ENCODE results near the gene NOL9. TPM values are rescaled to one million over a fixed set of nuclear protein-coding genes. Genes with fewer than 3 reads are reported as not detected.

The NOL9 gene
- total and polyA plus RNA-seq, 2 of the 13 experiments (the other 11 are each of a cell fraction or from before 2014, with no cell fraction given): 18.0 to 24.7 TPM

GRCh38 chr1:6490181-6491080 is 63.9 kb downstream of the NOL9 start (continued):
- TF ChIP-seq ELK4 (CRISPR knock-in tag; IDR thresholded peaks at IDR 0.05; ENCODE audit: borderline replicate concordance) (no peak), ATAD3A (CRISPR knock-in tag; IDR thresholded peaks at IDR 0.05) (no peak), MTF2 (CRISPR knock-in tag; IDR thresholded peaks at IDR 0.05; ENCODE audit: borderline replicate concordance) (no peak), HMGA1 (CRISPR knock-in tag; conservative IDR thresholded peaks at IDR 0.05) (no peak), ZNF552 (CRISPR knock-in tag; IDR thresholded peaks at IDR 0.05; ENCODE audit: borderline replicate concordance) (0 out of 2 replicates have a peak, but pooled peaks have one; percentile 9), POLR2AphosphoS2 (IDR thresholded peaks at IDR 0.05; ENCODE audit: low read depth, low read length) (no peak), ZNF790 (CRISPR knock-in tag; IDR thresholded peaks at IDR 0.05; ENCODE audit: borderline replicate concordance) (0 out of 2 replicates have a peak, but pooled peaks have one; percentile 53), BRF2 (CRISPR knock-in tag; IDR thresholded peaks at IDR 0.05) (0 out of 2 replicates have a peak, but pooled peaks have one; percentile 33), KAT7 (CRISPR knock-in tag; IDR thresholded peaks at IDR 0.05; ENCODE audit: borderline replicate concordance) (0 out of 2 replicates have a peak, but pooled peaks have one; percentile 45), HNF4G (IDR thresholded peaks at IDR 0.05; ENCODE audit: borderline replicate concordance, low read depth, low read length) (no peak; the same call in 1 of the 2 replicates), HNF4G (CRISPR knock-in tag; IDR thresholded peaks at IDR 0.05; ENCODE audit: borderline replicate concordance, low read depth) (no peak), MAFK (conservative IDR thresholded peaks at IDR 0.05 in 1 of 2, IDR thresholded peaks at IDR 0.05 in 1 of 2; ENCODE audit: low read length in 2 of 2) (peak in 1 of 2 experiments; percentile 53; a peak in 2 of 4 replicates), CBFB (CRISPR knock-in tag; IDR thresholded peaks at IDR 0.05) (0 out of 2 replicates have a peak, but pooled peaks have one; percentile 3), ELF3 (CRISPR knock-in tag; IDR thresholded peaks at IDR 0.05) (peak; percentile 12; the same call in 1 of the 2 replicates), CSRNP1 (CRISPR knock-in tag; IDR thresholded peaks at IDR 0.05) (peak; percentile 67; the same call in 1 of the 2 replicates), ZNF746 (CRISPR knock-in tag; IDR thresholded peaks at IDR 0.05) (no peak), FOXP1 (IDR thresholded peaks at IDR 0.05) (no peak), FOXP1 (CRISPR knock-in tag; IDR thresholded peaks at IDR 0.05) (no peak), SIN3B (IDR thresholded peaks at IDR 0.05; ENCODE audit: low read length) (no peak), ZNF709 (CRISPR knock-in tag; IDR thresholded peaks at IDR 0.05) (no peak; the same call in none of the 2 replicates), SIN3A (IDR thresholded peaks at IDR 0.05; ENCODE audit: borderline replicate concordance, low read depth, low read length) (0 out of 2 replicates have a peak, but pooled peaks have one; percentile 11), USF2 (IDR thresholded peaks at IDR 0.05; ENCODE audit: low read depth, low read length) (no peak), USF2 (CRISPR knock-in tag; IDR thresholded peaks at IDR 0.05; ENCODE audit: borderline replicate concordance) (no peak), ATM (IDR thresholded peaks at IDR 0.05; ENCODE audit: borderline replicate concordance) (no peak)
